ENCODE measurements around the gene KLF2.

Gene KLF2

DNA sequence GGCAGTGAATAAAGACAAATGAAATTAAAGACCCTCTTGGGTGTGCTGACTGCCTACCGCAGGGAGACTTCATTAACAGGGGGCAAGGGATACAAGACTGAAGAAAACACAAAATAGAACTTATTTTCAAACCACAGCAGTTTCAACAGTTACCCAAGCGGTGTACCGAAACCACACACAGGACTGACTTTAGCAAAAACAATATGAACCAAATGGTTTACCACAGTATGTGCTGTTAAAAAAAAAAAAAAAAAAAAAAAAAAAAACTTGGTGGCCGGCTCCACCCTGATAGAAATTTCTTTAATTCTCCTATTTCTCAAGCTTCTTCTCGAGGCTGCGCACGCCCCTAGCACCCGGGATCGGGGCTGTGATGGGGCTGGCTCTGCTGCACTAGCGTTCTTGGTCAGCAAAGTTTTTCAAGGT lies 42.6 kb downstream of the KLF2 start:
- in situ Hi-C loops (cut with HindIII; ENCODE audit: low pct_ligation_motif_present, low sequenced_read_pairs), result loop anchor here (25.0 kb wide), 1 partner anchor 130 kb away; no protein-coding TSS in a partner anchor
- DNase-seq, result no peak
- Histone ChIP-seq H3K27me3 (replicated peaks) (no peaks in the 10 kb centered on the region), H3K4me3 (ENCODE audit: low read depth, low read length) (no peak overlapping the region), H3K27ac (no peak overlapping the region), H3K36me3 (replicated peaks) (peaks cover 6% of the 10 kb centered on the region)
- TF ChIP-seq, protein P1, sequence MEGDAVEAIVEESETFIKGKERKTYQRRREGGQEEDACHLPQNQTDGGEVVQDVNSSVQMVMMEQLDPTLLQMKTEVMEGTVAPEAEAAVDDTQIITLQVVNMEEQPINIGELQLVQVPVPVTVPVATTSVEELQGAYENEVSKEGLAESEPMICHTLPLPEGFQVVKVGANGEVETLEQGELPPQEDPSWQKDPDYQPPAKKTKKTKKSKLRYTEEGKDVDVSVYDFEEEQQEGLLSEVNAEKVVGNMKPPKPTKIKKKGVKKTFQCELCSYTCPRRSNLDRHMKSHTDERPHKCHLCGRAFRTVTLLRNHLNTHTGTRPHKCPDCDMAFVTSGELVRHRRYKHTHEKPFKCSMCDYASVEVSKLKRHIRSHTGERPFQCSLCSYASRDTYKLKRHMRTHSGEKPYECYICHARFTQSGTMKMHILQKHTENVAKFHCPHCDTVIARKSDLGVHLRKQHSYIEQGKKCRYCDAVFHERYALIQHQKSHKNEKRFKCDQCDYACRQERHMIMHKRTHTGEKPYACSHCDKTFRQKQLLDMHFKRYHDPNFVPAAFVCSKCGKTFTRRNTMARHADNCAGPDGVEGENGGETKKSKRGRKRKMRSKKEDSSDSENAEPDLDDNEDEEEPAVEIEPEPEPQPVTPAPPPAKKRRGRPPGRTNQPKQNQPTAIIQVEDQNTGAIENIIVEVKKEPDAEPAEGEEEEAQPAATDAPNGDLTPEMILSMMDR (IDR thresholded peaks at IDR 0.05; ENCODE audit: low read depth, low read length, missing control alignments), result no peak

DNA sequence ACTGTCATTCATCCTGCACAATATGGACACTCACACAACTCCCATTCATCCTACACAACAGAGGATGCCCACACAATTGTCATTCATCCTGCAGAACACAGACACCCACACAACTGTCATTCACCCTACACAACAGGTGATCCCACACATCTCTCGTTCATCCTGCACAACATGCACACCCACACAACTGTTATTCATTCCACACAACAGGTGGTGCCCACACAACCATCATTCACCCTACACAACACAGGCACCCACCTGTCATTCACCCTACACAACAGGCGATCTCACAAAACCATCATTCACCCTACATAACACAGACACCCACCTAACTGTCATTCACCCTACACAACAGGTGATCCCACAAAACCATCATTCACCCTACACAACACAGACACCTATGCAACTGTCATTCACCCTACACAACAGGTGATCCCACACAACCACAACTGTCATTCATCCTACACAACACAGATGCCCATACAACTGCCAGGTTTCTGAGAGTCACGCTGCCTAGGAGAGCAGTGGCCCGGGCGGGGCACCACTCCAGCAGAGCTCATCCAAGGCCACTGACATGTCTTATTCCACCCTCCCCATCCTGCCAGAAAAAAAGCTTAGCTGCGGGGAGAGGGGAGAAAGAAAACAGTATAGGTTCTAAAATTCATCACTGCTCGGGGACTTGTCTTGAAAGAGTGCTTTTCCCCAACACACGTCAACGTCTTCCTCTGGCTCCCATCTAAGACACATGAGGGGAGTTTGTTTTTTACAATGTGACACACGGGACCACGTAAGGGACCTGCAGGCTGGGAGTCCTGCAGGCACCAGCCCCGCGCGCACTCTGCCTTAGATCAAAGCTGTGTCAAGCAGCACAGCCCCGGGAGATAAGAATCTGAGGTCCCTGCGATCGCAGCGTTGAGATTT lies 44.0 kb downstream of the KLF2 start:
- DNase-seq, result no peak
- TF ChIP-seq, protein P1 (IDR thresholded peaks at IDR 0.05; ENCODE audit: low read depth, low read length, missing control alignments), result no peak
- Histone ChIP-seq H3K36me3 (replicated peaks) (peaks cover 6% of the 10 kb centered on the region), H3K27me3 (replicated peaks) (no peaks in the 10 kb centered on the region), H3K4me3 (ENCODE audit: low read depth, low read length) (no peak overlapping the region), H3K27ac (no peak overlapping the region)
- in situ Hi-C loops (cut with HindIII; ENCODE audit: low pct_ligation_motif_present, low sequenced_read_pairs), result loop anchor here (25.0 kb wide), 1 partner anchor 131 kb away; no protein-coding TSS in a partner anchor

DNA sequence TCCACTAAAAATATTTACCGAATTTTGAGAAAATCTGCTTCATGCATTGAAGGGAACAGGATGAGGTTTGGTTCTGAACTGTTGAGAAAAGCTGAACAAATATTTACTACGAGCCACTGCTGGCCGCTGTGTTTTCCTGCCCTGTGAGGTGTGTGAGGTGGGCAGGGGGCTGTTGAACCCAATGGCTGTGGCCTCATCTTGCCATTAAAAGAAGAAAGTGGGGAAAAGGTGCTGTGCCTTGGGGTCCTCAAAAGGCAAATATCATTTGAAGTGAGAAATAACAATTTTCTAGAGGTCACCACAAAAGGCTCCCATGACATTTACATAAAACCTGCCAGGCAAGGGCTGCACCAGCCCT lies 44.7 kb downstream of the KLF2 start:
- H3K4me3 ChIP-seq (ENCODE audit: low read depth, low read length), result no peak overlapping the region
- in situ Hi-C loops (cut with HindIII; ENCODE audit: low pct_ligation_motif_present, low sequenced_read_pairs), result loop anchor here (25.0 kb wide), 1 partner anchor 132 kb away; no protein-coding TSS in a partner anchor
- peaks cover 6% of the 10 kb centered on the region for H3K36me3 ChIP-seq (replicated peaks)
- no peak overlapping the region for H3K27ac ChIP-seq
- TF ChIP-seq, protein P1 (IDR thresholded peaks at IDR 0.05; ENCODE audit: low read depth, low read length, missing control alignments), result no peak
- DNase-seq, result no peak
- H3K27me3 ChIP-seq (replicated peaks), result no peaks in the 10 kb centered on the region

DNA sequence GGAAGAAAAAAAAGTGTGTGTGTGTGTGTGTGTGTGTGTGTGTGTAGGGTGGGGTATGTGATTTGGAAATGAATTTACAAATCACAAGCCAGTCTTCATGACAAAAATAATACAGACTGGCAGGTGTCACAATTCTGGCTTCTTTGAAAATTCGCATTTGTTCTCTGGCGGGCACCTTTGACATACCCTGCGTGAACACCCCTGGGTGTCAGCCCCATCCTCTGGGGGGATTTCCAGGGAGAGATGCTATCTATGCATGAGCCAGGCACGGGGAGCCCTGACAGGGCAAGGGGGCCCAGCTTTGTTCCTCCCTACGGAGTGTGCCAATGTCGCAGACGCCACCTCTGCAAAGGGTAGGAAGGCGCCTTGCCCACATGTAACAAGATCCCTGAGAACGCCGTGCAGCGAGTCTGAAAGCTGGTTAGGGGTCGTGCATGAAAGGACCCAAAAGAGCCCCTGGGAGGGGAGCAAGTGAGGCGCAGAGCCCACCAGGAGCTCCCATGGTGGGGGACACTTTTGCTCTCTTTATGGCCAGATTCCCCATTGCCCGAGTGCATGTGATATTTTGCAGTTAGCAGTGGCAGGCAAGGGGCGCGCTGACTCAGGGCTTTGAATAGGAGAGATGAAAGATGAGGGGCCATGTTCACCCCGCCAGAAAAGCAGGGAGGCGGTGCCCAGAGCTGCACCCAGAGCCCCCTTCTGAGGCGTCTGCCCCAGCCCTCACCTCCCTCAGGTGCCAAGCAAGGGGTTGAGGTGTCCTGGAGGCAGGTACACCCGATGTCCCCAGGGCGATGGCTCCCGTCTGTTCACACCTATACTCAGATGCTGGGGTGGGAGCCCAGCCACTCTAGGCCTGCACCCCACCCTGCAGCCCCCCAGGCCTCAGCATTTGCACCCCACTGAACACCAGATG lies 45.3 kb downstream of the KLF2 start:
- H3K27me3 ChIP-seq (replicated peaks), result no peaks in the 10 kb centered on the region

More for the DNA sequence above, 45.3 kb downstream of the KLF2 start:
- in situ Hi-C loops (cut with HindIII; ENCODE audit: low pct_ligation_motif_present, low sequenced_read_pairs), result loop anchor here (25.0 kb wide), 1 partner anchor 133 kb away; no protein-coding TSS in a partner anchor
- TF ChIP-seq, protein P1 (IDR thresholded peaks at IDR 0.05; ENCODE audit: low read depth, low read length, missing control alignments), result no peak
- no peak for DNase-seq
- Histone ChIP-seq H3K36me3 (replicated peaks) (peaks cover 8% of the 10 kb centered on the region), H3K27ac (no peak overlapping the region), H3K4me3 (ENCODE audit: low read depth, low read length) (no peak overlapping the region)
